HG02642 (cell line): ENCODE measurements around the gene PSMD6.

Experiments used
- ATAC-seq: cut with Tn5 transposase; IDR thresholded peaks from one replicate; pipeline ENCODE4 v1.9.1; 2021; ENCODE audit warnings: mild to moderate bottlenecking; ENCODE audit not compliant: unreplicated experiment, poor library complexity

Gene PSMD6

DNA sequence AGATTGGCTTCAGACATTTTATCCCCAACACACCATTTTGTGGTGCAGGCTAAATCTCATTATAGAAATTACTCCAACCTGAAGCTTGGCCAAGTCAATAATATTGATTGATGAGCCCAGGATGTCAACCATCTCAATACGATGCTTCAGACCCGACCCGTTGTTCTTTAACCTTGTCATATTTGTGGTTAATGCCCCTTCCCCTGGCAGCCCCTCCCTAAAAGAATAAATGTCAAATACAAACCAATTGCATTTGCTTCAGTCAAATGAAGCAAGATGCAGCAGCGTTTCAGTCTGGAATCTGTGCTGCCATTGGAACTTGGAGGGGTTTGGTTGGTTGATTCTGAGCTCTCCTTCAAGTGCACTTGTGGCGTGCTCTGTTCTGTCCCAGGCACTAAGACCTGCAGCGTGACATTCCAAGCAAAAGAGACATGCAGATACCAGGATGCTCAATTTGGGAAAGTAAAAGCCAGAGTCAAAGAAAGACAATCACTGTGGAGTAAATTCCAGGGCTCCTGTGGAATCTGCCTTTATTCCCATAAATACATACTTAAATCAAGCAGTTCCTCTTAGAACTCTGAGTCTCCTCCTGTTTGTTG lies 23.8 kb upstream of the PSMD6 start:
- ATAC-seq: no peak

DNA sequence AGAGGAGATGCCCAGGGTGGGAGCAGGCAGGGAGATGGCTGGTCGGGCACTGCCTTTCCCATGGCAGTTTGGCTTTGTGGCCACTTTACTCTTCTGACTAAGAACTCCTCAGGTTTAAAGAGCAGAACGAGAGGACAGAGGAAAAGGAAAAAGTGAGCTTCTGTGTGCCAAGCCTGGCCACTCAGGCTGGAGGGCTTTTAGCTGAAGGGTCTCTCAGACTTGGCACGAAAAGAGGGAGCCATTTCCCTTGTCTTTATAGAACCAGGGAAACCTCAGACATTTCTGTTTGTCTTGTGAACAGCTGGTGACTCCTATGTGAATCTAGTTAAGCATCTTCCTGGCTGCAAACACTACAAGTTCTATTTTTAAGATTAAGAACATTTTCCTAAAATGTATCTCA lies 23.3 kb upstream of the PSMD6 start:
- no peak for ATAC-seq

GRCh38 chr3:64042952-64043351 lies 19.7 kb upstream of the PSMD6 start:
- no peak for ATAC-seq

DNA sequence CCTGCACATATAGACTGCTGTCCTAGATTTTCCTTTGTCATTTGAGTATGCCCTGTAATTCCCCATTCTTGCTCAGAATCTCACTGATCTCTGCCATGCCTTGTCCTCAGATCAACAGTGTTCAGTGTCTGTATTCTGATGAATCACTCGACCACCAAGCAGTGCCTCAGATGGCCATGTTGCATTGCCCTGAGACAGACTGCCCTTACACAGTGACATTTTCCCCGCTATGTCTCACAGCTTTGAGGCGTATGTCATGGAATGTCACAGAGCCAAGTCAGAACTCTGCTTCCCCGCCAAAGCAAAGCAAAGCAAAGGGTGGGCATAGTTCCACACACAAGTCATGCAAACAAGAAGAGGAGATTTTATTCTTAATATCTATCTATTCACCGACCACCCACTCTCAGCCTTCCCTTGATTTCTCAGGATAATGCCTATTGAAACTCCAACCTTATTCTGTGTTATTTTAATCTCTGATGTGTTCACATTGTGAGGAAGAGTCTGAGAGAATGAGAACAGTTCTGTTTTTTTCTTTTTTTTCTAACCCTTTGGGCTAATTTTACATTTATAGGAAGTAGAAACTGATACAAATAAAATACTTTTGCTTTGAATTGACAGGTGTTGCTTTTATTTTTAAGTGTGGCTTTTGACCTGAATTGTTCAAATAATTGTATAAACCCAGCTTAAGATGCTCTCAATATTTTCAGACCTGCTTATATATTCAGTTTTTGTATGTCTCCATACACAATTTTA lies 16.9 kb upstream of the PSMD6 start:
- ATAC-seq: no peak

DNA sequence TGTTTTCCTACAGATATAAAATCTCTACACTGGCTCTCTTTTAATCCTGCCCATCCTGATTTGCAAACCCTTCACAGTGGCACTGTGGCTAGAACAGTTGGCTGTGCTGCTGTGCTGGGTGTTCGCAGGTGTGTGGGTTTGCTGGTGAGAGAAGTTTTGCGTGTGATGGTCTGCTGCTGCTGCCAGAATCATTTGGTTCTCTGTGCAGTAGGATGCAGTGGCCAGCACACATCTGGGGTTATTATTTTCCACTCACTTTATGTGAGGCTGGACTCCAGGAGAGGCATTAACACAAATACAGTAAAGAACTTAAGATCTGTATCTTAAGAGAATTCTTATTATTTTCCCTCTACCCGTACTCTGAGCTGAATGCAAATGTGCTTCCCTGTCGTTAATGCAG lies 16.0 kb upstream of the PSMD6 start:
- no peak for ATAC-seq

DNA sequence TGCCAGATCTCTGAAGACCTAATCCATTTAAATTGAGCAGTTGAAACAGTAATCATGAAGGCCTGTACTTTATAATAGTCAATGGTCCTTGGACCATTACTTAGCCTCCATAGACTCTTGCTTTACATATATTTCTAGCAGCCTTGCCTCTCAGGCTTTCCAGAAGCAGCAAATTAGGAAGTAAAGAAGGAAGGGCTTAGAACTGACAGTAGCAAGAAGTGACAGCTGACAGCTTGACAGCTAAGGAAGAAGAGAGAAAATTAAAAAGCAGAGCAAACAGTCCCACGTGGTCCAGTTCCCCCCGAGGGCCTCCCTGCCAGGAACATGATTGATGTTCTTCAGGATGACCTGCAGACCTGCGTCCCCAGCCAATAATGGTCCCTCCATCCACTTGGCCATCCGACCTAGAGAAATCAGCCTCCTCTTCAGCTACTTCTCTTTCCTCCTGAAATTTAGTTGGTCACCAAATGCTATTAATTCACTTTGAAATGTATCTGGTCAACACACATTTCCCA lies 15.0 kb upstream of the PSMD6 start:
- ATAC-seq: no peak

DNA sequence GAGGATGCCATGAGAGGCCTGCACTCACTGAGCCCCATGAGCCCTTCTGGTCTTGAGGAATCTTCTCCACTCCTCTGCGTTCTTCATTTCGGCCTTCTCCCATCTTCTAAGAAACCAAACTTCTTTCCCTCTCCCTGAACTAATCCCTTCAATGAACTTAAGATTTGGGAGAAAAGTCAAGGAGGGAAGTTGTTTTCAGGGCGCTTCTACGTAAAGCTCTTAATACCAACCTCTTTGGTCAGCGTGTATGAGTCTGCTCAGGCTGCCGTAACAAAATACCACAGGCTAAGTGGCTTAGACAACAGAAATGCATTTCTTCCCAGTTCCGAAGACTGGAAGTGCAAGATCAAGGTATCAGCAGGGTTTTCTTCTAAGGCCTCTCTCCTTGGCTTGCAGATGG lies 13.8 kb upstream of the PSMD6 start:
- ATAC-seq: no peak

GRCh38 chr3:64033069-64033468 lies 9.8 kb upstream of the PSMD6 start:
- ATAC-seq: no peak

DNA sequence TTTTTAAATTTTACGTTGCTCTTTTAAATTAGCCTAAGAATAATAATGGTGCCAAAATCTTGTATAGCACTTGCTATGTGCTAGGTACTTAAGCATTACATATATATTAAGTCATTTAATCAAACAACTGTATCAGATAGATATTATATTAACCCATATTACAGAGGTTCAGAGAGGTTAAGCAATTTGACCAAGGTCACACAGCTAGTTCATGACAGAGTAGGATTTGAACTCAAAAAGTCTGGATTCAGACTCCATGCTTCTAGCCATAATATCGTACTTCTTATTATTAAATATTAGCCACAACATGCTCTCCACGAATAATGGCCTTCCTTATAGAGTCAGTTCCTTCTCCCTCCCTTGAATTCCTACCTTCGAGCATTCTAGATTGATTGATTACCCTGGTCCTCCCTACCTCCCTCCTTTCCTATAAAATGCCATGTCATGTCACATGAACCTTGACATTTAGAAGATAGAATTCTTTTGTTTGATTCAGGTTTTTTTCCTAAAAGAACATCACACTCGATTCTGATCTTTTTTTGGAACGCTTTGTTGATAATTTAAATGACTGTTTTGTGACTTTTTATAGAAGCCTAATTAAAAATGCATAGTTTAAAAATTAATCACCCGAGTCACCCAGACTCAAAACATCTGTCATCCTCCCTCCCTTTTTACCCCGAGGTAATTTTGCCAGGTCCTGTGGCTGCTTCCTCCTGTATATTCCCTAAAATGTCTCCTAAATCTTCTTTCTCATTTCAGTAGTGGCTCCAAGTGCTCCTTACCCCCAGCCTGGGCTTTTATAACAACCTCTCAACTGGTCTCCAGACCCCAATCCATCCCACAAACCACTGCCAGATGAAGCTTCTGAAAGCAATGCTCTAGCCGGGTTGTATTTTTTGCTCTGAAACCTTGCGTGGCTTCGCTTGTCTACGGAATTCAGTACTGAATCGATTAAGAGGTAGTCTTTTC lies 8.5 kb upstream of the PSMD6 start:
- no peak for ATAC-seq

- peak; percentile 97 for ATAC-seq
These were observed 7.4 kb upstream of the PSMD6 start for GRCh38 chr3:64030741-64031140.

DNA sequence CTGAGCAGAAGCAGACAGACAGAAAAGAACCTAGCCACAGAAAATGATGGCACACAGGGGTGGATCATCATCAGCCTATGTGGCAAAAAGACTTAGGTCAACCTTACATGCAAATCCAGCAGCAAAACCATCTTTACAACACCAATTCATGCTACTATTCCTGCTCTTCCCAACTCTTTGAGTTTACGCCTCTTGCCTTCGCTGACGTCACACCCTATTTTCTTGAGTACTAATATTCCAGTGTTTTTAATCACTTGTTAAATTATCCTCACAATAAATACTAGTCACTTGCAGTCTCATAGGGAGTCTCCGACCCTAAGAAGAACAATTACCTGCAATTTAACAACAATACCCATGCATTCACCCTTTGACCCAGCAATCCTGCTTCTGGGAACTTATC lies 6.0 kb upstream of the PSMD6 start:
- ATAC-seq: no peak

GRCh38 chr3:64028754-64029153 lies 5.5 kb upstream of the PSMD6 start:
- no peak for ATAC-seq

- no peak for ATAC-seq
These were observed 4.4 kb upstream of the PSMD6 start for GRCh38 chr3:64027658-64028057.

DNA sequence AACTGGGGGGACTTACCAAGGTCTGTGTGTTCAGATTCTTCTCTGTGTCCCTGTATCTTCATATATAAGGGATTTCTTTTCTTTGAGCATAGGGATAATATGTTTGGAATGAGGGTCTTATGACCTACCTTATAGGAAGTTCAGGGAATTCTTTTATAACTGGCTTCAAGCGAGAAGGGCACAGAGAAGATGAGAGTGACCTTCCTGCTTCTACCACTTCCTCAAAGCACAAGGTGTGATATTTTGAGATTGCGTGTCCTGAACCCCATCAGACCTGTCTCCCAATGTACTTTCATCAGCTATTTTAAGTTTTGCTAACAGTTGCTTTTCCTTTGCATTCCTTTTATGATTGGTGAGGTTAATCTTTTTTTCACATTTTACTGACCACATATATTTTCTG lies 3.1 kb upstream of the PSMD6 start:
- ATAC-seq: no peak

- ATAC-seq: no peak
These were observed 548 bp upstream of the PSMD6 start for GRCh38 chr3:64023861-64024223.

DNA sequence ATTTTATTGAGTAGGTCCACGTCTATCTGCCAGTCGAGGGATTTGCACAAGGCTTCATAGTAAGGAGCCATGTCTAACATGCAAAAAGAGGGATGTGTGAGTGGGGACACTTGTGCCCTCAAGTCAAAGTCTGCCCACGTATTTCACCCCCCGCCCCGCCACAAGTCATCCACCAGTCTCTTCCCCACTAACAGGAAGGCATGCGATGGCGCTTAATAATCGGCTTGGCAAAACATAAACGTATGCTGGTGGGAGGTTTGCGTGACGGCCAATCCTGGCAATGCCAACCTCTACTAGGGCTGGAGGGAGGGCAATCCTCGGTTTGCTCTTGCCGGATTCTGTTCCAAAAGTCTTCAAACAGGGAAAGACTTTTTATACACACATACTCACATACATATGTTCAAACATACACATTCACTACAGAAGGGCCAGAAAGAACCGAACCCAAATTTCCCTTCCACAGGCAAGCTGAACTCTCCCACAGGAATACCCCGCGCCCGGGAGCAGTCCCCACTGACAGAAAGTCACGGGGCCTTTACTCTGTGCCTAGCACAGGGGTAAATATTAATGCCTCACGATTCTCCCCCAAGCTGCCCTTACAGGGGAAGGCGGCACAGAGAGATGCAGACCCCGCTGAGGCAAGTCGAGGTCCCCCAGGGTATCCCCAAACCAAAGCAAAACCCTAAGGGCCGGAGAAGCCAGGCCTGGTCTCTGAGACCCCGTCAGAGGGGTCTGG lies 675 bp downstream of the PSMD6 start:
- no peak for ATAC-seq

DNA sequence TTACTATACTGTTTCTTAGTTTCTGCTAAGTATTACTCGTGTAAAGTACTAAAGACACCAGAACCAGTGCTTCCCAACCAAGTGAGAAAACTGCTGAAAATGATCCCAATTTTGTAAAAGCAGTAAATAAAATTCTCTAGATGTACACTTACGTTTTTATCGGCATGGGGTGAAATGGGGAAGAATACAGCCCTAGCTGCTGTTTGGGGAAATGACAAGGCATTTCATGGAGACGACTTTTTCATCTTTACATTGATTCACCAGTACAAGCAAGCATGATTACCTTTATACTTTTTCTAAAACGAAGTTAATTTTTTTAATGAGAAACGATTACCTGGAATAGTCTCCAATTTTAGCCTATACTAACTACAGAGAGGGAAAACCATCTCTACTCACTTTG lies 1.4 kb downstream of the PSMD6 start:
- ATAC-seq: no peak

- ATAC-seq: no peak
These were observed 3.4 kb downstream of the PSMD6 start for GRCh38 chr3:64019879-64020278.

- no peak for ATAC-seq
These were observed 4.0 kb downstream of the PSMD6 start for GRCh38 chr3:64019271-64019670.

DNA sequence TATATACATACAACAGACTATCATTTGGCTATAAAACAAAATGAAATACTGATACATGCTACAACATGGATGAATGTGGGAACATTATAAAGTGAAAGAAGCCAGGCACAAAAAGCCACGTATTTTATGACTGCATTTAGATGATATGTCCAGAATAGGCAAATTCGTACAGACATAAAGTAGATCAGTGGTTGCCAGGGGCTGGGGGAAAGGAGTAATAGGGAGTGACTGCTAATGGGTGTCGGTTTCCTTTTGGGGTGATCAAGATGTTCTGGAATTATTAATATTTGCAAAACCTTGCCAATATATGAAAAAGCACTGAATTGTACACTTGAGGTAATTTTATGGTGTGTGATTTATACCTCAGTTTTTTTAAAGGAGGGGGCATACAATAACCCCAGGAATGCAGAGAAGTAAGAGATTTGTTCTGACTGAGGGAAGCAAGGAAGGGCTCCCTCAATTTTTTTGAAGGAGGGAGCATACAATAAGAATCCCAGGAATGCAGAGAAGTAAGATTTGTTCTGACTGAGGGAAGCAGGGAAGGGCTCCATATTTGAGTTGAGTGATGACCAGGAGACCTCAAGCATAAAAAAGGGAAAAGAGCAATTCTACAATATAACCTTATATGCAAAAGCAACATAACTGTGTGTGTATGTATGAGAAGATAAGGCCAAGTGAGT lies 6.2 kb downstream of the PSMD6 start:
- ATAC-seq: no peak
